SK-N-SH (cell line): ENCODE measurements around the gene TTLL6. TPM values are rescaled to one million over a fixed set of nuclear protein-coding genes. Genes with fewer than 3 reads are reported as not detected.
"Not testable (repeated sequence)": the region's sequence is repeated elsewhere in the genome, so short reads cannot be mapped to it uniquely, and the experiment has no call there.

ENCODE experiments used
- CTCF ChIA-PET: fragments of 300-600, 350-600 bp; formaldehyde crosslinking; extraction: SDS; loops from one replicate; lab custom pipeline; 2021; lab: Yijun Ruan, JAX
- POLR2A ChIA-PET: fragments of 350-600 bp; sonication (Branson Sonifier 250); formaldehyde crosslinking; extraction: SDS; loops from one replicate; lab custom pipeline; 2020; ENCODE audit warnings: antibody characterized with exemption, inconsistent platforms; lab: Yijun Ruan, JAX
- DNase-seq: peaks from one replicate; pipeline ENCODE4 v3.0.0; 2012
- H2AFZ ChIP-seq: fragments of 200-600 bp; sonication (generic); 2 replicates; pipeline ENCODE4 v1.8.1; 2016; ENCODE audit warnings: antibody characterized with exemption, mild to moderate bottlenecking, low read depth
- H3F3A ChIP-seq: fragments of 200-600 bp; sonication (generic); replicated peaks from 2 replicates; pipeline ENCODE3; 2016; ENCODE audit warnings: antibody characterized with exemption, mild to moderate bottlenecking; ENCODE audit not compliant: insufficient read depth
- H3K27ac ChIP-seq, 2 experiments: fragments of 200-500 bp in 1 of 2; fragments of 200-600 bp in 1 of 2; sonication (Bioruptor generic) in 1 of 2; sonication (generic), shearing (Covaris generic) in 1 of 2; 2 replicates each; pipeline versions ENCODE4 v1.5.1 to v1.6.1; 2014 to 2016; ENCODE audit warnings: low read depth in 2 of 2, inconsistent platforms in 1 of 2, low read length in 1 of 2, mild to moderate bottlenecking in 1 of 2, mixed read lengths in 1 of 2
- H3K27me3 ChIP-seq: fragments of 200-600 bp; sonication (generic), shearing (Covaris generic); 2 replicates; pipeline ENCODE4 v1.6.1; 2016; ENCODE audit warnings: mixed run types; ENCODE audit not compliant: insufficient read depth
- H3K36me3 ChIP-seq, 2 experiments: fragments of 200-500 bp in 1 of 2; fragments of 200-600 bp in 1 of 2; sonication (Bioruptor generic) in 1 of 2; sonication (generic) in 1 of 2; replicated peaks in 1 of 2; 2 replicates each; pipeline versions ENCODE3 to v1.5.1; 2014 to 2016; ENCODE audit warnings: low read length in 1 of 2, mild to moderate bottlenecking in 1 of 2; ENCODE audit not compliant: insufficient read depth in 2 of 2, control insufficient read depth in 1 of 2
- H3K4me1 ChIP-seq, 2 experiments: fragments of 200-500 bp in 1 of 2; fragments of 200-600 bp in 1 of 2; sonication (Bioruptor generic) in 1 of 2; sonication (generic), shearing (Covaris generic) in 1 of 2; 2 replicates each; pipeline versions ENCODE4 v1.5.1 to v1.6.1; 2014 to 2016; ENCODE audit warnings: low read depth in 1 of 2, low read length in 1 of 2, mixed run types in 1 of 2; ENCODE audit not compliant: insufficient read depth in 2 of 2, control insufficient read depth in 1 of 2
- H3K4me2 ChIP-seq: fragments of 200-600 bp; sonication (generic), shearing (Covaris generic); 2 replicates; pipeline ENCODE4 v1.6.1; 2017; ENCODE audit warnings: mixed run types
- H3K4me3 ChIP-seq, 2 experiments: fragments of 200-500 bp in 1 of 2; fragments of 200-600 bp in 1 of 2; sonication (Bioruptor generic) in 1 of 2; sonication (generic), shearing (Covaris generic) in 1 of 2; 2 replicates each; pipeline versions ENCODE4 v1.5.1 to v1.8.1; 2014 to 2016; ENCODE audit warnings: low read depth in 2 of 2, inconsistent platforms in 1 of 2, low read length in 1 of 2, mild to moderate bottlenecking in 1 of 2, mixed read lengths in 1 of 2, moderate library complexity in 1 of 2
- H3K79me2 ChIP-seq: fragments of 200-600 bp; sonication (generic); 2 replicates; pipeline ENCODE4 v1.8.1; 2017; ENCODE audit warnings: mild to moderate bottlenecking; ENCODE audit not compliant: insufficient read depth
- H3K9ac ChIP-seq: fragments of 200-600 bp; sonication (generic); 2 replicates; pipeline ENCODE4 v1.6.1; 2017; ENCODE audit warnings: mixed run types
- H3K9me2 ChIP-seq: fragments of 200-600 bp; sonication (generic); 2 replicates; pipeline ENCODE4 v1.6.1; 2017; ENCODE audit warnings: mixed run types
- H3K9me3 ChIP-seq: fragments of 200-600 bp; sonication (generic); 2 replicates; pipeline ENCODE4 v1.6.1; 2017; ENCODE audit warnings: mixed run types, mild to moderate bottlenecking, moderate library complexity
- H4K20me1 ChIP-seq: fragments of 200-600 bp; sonication (generic); 2 replicates; pipeline ENCODE4 v1.6.1; 2017; ENCODE audit warnings: mild to moderate bottlenecking, mixed run types; ENCODE audit not compliant: insufficient read depth
- MEF2A ChIP-seq: IDR thresholded peaks from 2 replicates; pipeline ENCODE4 v1.4.0; 2012; ENCODE audit warnings: low read depth, borderline replicate concordance
- NRF1 ChIP-seq: IDR thresholded peaks from 2 replicates; pipeline ENCODE4 v1.6.1; 2012; ENCODE audit warnings: low read depth, mild to moderate bottlenecking, low read length
- SMC3 ChIP-seq: IDR thresholded peaks from 2 replicates; pipeline ENCODE4 v1.6.1; 2012; ENCODE audit warnings: low read depth, low read length, improper control_type of control experiment
- TCF12 ChIP-seq: IDR thresholded peaks from 2 replicates; pipeline ENCODE4 v1.4.0; 2012
- TEAD4 ChIP-seq: IDR thresholded peaks from 2 replicates; pipeline ENCODE4 v1.4.0; 2012; ENCODE audit warnings: mild to moderate bottlenecking, borderline replicate concordance; ENCODE audit not compliant: insufficient read depth
- WGBS: methylation state at CpG from one replicate; pipeline ENCODE4 v1.1.6; 2017; ENCODE audit warnings: low lambda C conversion rate; 5-methylcytosine and 5-hydroxymethylcytosine counted together
- polyA plus RNA-seq, 3 experiments: library from polyadenylated mRNA; depleted of rRNA; stranded (reverse); fragments of >200 nt; gene quantifications; 2 replicates each; pipeline ENCODE4 v1.2.3, GENCODE V29; 2012
- TF ChIP-seq, protein P1 (sequence below): IDR thresholded peaks from 2 replicates; pipeline ENCODE4; 2012
- TF ChIP-seq, protein P2 (sequence below): fragments of 150-350 bp; IDR thresholded peaks from 2 replicates; pipeline ENCODE4 v1.6.1; 2017; ENCODE audit warnings: antibody characterized with exemption, low read length, low read depth, borderline replicate concordance
- TF ChIP-seq, protein P3 (sequence below): IDR thresholded peaks from 2 replicates; pipeline ENCODE4 v1.4.0; 2012; ENCODE audit warnings: low read depth, borderline replicate concordance

TTLL6 gene
- polyA plus RNA-seq, 1 of the 3 experiments (the other 2 are of a cell fraction) = 3.1 TPM

DNA sequence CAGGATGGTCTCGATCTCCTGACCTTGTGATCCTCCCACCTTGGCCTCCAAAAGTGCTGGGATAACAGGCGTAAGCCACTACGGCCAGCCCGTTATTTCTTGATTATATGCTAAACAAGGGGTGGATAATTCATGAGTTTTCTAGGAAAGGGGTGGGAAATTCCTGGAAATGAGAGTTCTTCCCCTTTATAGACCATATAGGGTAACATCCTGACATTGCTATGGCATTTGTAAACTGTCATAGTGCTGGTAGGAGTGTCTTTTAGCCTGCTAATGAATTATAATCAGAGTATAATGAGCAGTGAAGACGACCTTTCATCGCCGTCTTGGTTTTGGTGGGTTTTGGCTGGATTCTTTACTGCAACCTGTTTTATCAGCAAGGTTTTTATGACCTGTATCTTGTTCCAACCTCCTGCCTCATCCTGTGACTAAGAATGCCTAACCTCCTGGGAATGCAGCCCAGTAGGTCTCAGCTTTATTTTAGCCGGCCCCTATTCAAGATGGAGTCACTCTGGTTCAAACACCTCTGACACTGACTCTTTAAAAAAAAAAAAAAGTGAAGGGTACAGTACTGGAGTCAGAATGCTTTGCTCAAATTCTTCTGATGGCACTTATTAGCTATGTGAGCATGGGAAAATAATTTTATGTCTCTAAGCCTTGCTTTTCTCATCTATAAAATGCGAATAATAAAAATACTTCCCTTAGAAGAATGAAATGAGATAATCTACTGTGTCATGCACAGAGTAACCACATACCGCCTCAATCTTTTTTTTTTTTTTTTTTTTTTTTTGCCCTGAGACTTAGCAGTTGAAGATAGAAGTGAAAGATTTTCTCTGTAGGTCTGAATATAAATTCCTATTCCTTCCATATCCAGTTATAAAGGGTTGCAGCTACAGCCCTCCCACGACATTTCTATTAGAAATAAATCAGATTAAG, 8.7 kb upstream of the TTLL6 start (continued):
- TF ChIP-seq TEAD4 (no peak), NRF1 (no peak), MEF2A (no peak)
- TF ChIP-seq, all 33 proteins: peak for 4

DNA sequence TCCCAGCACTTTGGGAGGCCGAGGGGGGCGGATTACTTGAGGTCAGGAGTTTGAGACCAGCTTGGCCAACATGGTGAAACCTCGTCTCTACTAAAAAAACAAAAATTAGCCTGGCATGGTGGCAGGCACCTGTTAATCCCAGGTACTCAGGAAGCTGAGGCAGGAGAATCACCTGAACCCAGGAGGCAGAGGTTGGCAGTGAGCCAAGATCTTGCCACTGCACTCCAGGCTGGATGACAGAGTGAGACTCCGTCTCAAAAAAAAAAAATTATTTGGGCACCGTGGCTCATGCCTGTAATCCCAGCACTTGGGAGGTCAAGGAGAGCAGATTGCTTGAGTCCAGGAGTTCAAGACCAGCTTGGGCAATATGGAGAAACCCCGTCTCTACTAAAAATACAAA, 3.9 kb upstream of the TTLL6 start:
- H3K9me3 ChIP-seq, H4K20me1 ChIP-seq, DNase-seq, H3K27ac ChIP-seq, H3K9me2 ChIP-seq, H3K79me2 ChIP-seq, H3K36me3 ChIP-seq, H3K4me1 ChIP-seq, POLR2A ChIA-PET, H3K4me2 ChIP-seq, H2AFZ ChIP-seq, H3K4me3 ChIP-seq, H3K9ac ChIP-seq: not testable (repeated sequence)
- CTCF ChIA-PET = interaction anchor here (0.7 to 26.7 kb wide), 5 partner anchors 11 to 212 kb away, joined by 3 to 1196 read pairs (median 7); no protein-coding TSS in a partner anchor
- Histone ChIP-seq H3K27me3 (peaks cover 12% of the 10 kb centered on the region; the same call in 1 of the 2 replicates), H3F3A (peaks cover 18% of the 10 kb centered on the region)
- WGBS = 46% methylated on average over 6 of the region's 6 CpGs

DNA sequence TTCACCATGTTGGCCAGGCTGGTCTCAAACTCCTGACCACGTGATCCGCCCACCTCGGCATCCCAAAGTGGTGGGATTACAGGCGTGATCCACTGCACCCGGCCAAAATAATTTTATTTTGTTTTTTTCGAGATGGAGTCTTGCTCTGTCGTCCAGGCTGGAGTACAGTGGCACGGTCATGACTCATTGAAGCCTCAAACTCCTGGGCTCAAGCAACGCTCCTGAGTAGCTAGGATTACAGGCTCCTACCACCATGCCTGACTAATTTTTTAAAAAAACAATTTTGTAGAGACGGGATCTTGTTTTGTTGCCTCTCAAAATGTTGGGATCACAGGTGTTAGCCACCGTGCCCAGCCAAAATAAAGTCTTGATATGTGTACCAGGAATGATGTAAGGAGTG, 2.4 kb upstream of the TTLL6 start:
- ChIA-PET POLR2A (no interaction called here), CTCF (interaction anchor here (1.3 to 26.7 kb wide), 4 partner anchors 14 to 213 kb away, joined by 3 to 1196 read pairs (median 6); no protein-coding TSS in a partner anchor)
- Histone ChIP-seq H3K27me3 (peaks cover 12% of the 10 kb centered on the region; the same call in 1 of the 2 replicates), H3F3A (peaks cover 25% of the 10 kb centered on the region), H3K79me2 (no peaks in the 10 kb centered on the region), H4K20me1 (no peaks in the 10 kb centered on the region), H3K4me3 (no peak overlapping the region), H3K36me3 (no peaks in the 10 kb centered on the region), H3K27ac (no peak overlapping the region), H2AFZ (no peak overlapping the region), H3K9ac (no peak overlapping the region), H3K4me2 (no peak overlapping the region), H3K4me1 (peaks cover 0 to 9% of the 10 kb centered on the region in 2 experiments; a peak in 1 of 4 replicates), H3K9me2 (no peaks in the 10 kb centered on the region), H3K9me3 (no peaks in the 10 kb centered on the region)
- TF ChIP-seq, protein P1, sequence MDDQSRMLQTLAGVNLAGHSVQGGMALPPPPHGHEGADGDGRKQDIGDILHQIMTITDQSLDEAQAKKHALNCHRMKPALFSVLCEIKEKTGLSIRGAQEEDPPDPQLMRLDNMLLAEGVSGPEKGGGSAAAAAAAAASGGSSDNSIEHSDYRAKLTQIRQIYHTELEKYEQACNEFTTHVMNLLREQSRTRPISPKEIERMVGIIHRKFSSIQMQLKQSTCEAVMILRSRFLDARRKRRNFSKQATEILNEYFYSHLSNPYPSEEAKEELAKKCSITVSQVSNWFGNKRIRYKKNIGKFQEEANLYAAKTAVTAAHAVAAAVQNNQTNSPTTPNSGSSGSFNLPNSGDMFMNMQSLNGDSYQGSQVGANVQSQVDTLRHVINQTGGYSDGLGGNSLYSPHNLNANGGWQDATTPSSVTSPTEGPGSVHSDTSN = no peak
- TF ChIP-seq TCF12 = no peak
- TF ChIP-seq, protein P2, sequence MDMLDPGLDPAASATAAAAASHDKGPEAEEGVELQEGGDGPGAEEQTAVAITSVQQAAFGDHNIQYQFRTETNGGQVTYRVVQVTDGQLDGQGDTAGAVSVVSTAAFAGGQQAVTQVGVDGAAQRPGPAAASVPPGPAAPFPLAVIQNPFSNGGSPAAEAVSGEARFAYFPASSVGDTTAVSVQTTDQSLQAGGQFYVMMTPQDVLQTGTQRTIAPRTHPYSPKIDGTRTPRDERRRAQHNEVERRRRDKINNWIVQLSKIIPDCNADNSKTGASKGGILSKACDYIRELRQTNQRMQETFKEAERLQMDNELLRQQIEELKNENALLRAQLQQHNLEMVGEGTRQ = no peak
- TF ChIP-seq SMC3 = no peak
- TF ChIP-seq, protein P3, sequence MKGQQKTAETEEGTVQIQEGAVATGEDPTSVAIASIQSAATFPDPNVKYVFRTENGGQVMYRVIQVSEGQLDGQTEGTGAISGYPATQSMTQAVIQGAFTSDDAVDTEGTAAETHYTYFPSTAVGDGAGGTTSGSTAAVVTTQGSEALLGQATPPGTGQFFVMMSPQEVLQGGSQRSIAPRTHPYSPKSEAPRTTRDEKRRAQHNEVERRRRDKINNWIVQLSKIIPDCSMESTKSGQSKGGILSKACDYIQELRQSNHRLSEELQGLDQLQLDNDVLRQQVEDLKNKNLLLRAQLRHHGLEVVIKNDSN = no peak
- WGBS = 50% methylated on average over 11 of the region's 11 CpGs
- no peak for DNase-seq
